OCI-LY7 (cell line): ENCODE data around the gene THBS4. TPM values are rescaled to one million over a fixed set of nuclear protein-coding genes. Genes with fewer than 3 reads are reported as not detected.

Source experiments
- BruUV-seq: library from RNA; stranded (reverse); fragments of 400-500 nt; replicated peaks from 2 replicates; lab custom pipeline; 2021; lab: Mats Ljungman, UMichigan
- CTCF ChIA-PET: fragments of 300-600 bp; sonication (Branson Sonifier 250); formaldehyde crosslinking; loops from one replicate; lab custom pipeline; 2022; ENCODE audit warnings: antibody characterized with exemption; ENCODE audit not compliant: unreplicated experiment; lab: Charles Lee
- POLR2A ChIA-PET: fragments of 300-600 bp; sonication (Branson Sonifier 250); formaldehyde crosslinking; loops from one replicate; lab custom pipeline; 2022; ENCODE audit warnings: antibody characterized with exemption; lab: Charles Lee
- DNase-seq: peaks from one replicate; pipeline ENCODE4 v3.0.0-alpha.2; 2015; ENCODE audit warnings: low spot score
- H2AFZ ChIP-seq: fragments of 200-600 bp; sonication (generic), shearing (Covaris generic); 2 replicates; pipeline ENCODE4 v1.6.1; 2014; ENCODE audit warnings: mild to moderate bottlenecking, antibody characterized with exemption, low read length, moderate library complexity
- H3K27ac ChIP-seq: fragments of 200-600 bp; sonication (generic); 2 replicates; pipeline ENCODE4 v1.5.1; 2014; ENCODE audit warnings: mixed run types, low read depth, mild to moderate bottlenecking, moderate library complexity, low read length, inconsistent platforms; ENCODE audit not compliant: poor library complexity, severe bottlenecking
- H3K36me3 ChIP-seq: fragments of 200-600 bp; sonication (generic); 2 replicates; pipeline ENCODE4 v1.6.1; 2014; ENCODE audit warnings: mild to moderate bottlenecking, antibody characterized with exemption, low read length, moderate library complexity, mixed read lengths; ENCODE audit not compliant: insufficient read depth
- H3K4me1 ChIP-seq: fragments of 200-600 bp; sonication (generic); 2 replicates; pipeline ENCODE4 v1.5.1; 2014; ENCODE audit warnings: mild to moderate bottlenecking, low read length; ENCODE audit not compliant: insufficient read depth, poor library complexity, severe bottlenecking
- H3K4me2 ChIP-seq: fragments of 200-600 bp; sonication (generic); 2 replicates; pipeline ENCODE4 v1.6.1; 2014; ENCODE audit warnings: mild to moderate bottlenecking, low read length
- H3K4me3 ChIP-seq: fragments of 200-600 bp; sonication (generic); 2 replicates; pipeline ENCODE4 v1.5.1; 2014; ENCODE audit warnings: mild to moderate bottlenecking, low read depth, low read length; ENCODE audit not compliant: poor library complexity, severe bottlenecking
- H3K79me2 ChIP-seq: fragments of 200-600 bp; sonication (generic); 2 replicates; pipeline ENCODE4 v1.6.1; 2016; ENCODE audit warnings: low read depth, mild to moderate bottlenecking, low read length, moderate library complexity, mixed read lengths; ENCODE audit not compliant: insufficient read depth
- H3K9me2 ChIP-seq: fragments of 200-600 bp; sonication (generic); 2 replicates; pipeline ENCODE4 v1.6.1; 2016; ENCODE audit warnings: mild to moderate bottlenecking, low read length, mixed read lengths; ENCODE audit not compliant: insufficient read depth
- H3K9me3 ChIP-seq: fragments of 200-600 bp; sonication (generic); 2 replicates; pipeline ENCODE4 v1.6.1; 2014; ENCODE audit warnings: mild to moderate bottlenecking, mixed run types, low read length, mixed read lengths
- H4K20me1 ChIP-seq: fragments of 200-600 bp; sonication (generic); 2 replicates; pipeline ENCODE4 v1.6.1; 2014; ENCODE audit warnings: mild to moderate bottlenecking, antibody characterized with exemption, low read length, moderate library complexity, mixed read lengths; ENCODE audit not compliant: insufficient read depth
- CTCF ChIP-seq: fragments of 200-600 bp; sonication (generic); conservative IDR thresholded peaks from 2 replicates; pipeline ENCODE4 v1.5.1; 2014; ENCODE audit warnings: mild to moderate bottlenecking, antibody characterized with exemption, low read length, moderate library complexity, mixed read lengths
- EZH2phosphoT487 ChIP-seq: fragments of 200-600 bp; sonication (generic); IDR thresholded peaks from 2 replicates; pipeline ENCODE4 v1.6.1; 2018; ENCODE audit warnings: low read depth, borderline replicate concordance, mild to moderate bottlenecking, mixed run types, antibody characterized with exemption, low read length, moderate library complexity, mixed read lengths
- intact Hi-C: fragments of 100-400 bp; cut with micrococcal nuclease; formaldehyde crosslinking; loops from one replicate; pipeline ENCODE4 v1.10.0; 2022; ENCODE audit not compliant: unreplicated experiment
- total RNA-seq, 2 experiments: library from RNA; depleted of rRNA in 1 of 2; stranded (reverse); fragments of >200 nt in 1 of 2; shearing (Covaris generic) in 1 of 2; gene quantifications; 2 replicates each; pipeline ENCODE4 v1.2.3, GENCODE V29; 2014 to 2022

THBS4 gene
- total RNA-seq, 2 experiments from 2014 or later: 1.8 to 4.2 TPM

- Histone ChIP-seq H3K4me3 (no peak overlapping the region), H3K4me2 (no peak overlapping the region), H4K20me1 (no peaks in the 10 kb centered on the region), H3K27ac (no peak overlapping the region), H3K79me2 (no peaks in the 10 kb centered on the region), H2AFZ (no peak overlapping the region), H3K36me3 (no peaks in the 10 kb centered on the region), H3K4me1 (peaks cover 22% of the 10 kb centered on the region), H3K9me2 (no peaks in the 10 kb centered on the region), H3K9me3 (no peaks in the 10 kb centered on the region)
- intact Hi-C loops: no loop called here
- no peak for TF ChIP-seq CTCF
- TF ChIP-seq EZH2phosphoT487: no peak
- CTCF ChIA-PET: no interaction called here
- BruUV-seq: no TSS peak
- no peak for DNase-seq
- POLR2A ChIA-PET: interaction anchor here (0.9 to 1.2 kb wide), 2 partner anchors 26 to 109 kb away, joined by 3 to 4 read pairs; no protein-coding TSS in a partner anchor
Measured at GRCh38 chr5:80072103-80073073, 37.2 kb downstream of the THBS4 start.

- Histone ChIP-seq H3K36me3 (no peaks in the 10 kb centered on the region), H3K4me2 (no peak overlapping the region), H3K9me2 (no peaks in the 10 kb centered on the region), H3K4me1 (no peaks in the 10 kb centered on the region), H3K79me2 (no peaks in the 10 kb centered on the region), H3K4me3 (no peak overlapping the region), H3K9me3 (no peaks in the 10 kb centered on the region), H3K27ac (no peak overlapping the region), H2AFZ (no peak overlapping the region), H4K20me1 (no peaks in the 10 kb centered on the region)
- no TSS peak for BruUV-seq
- no peak for TF ChIP-seq EZH2phosphoT487
- TF ChIP-seq CTCF: no peak
- intact Hi-C loops: no loop called here
- no peak for DNase-seq
- ChIA-PET POLR2A (interaction anchor here (0.5 kb wide), 1 partner anchor 11 kb away, joined by 4 read pairs; no protein-coding TSS in a partner anchor), CTCF (no interaction called here)
Measured at GRCh38 chr5:80076131-80077050, 41.2 kb downstream of the THBS4 start.
